ENCODE data around the gene HADHB. TPM values are rescaled to one million over a fixed set of nuclear protein-coding genes. Genes with fewer than 3 reads are reported as not detected.
A peak's percentile ranks its signal among the peaks of the same experiment; 100 is the strongest.

The HADHB gene
- total RNA-seq, 2 experiments from 2014 or later: 58.8 TPM

GRCh38 chr2:26243470-26244308 is 1.1 kb upstream of the HADHB start:
- H3K27me3 Mint-ChIP-seq: no peaks in the 10 kb centered on the region
- peaks cover 55% of the 10 kb centered on the region for H3K4me1 Mint-ChIP-seq (ENCODE audit: low read depth)
- H3K4me3 Mint-ChIP-seq: peak overlapping the region; percentile 94
- ATAC-seq: no peak
- intact Hi-C loops (cut with micrococcal nuclease): loop anchor here (10.0 kb wide), 1 partner anchor 91 kb away; no protein-coding TSS in a partner anchor
- peak; percentile 42 for DNase-seq
- ChIA-PET CTCF (interaction anchor here (0.7 to 4.2 kb wide), 10 partner anchors 9 to 105 kb away, joined by 3 to 14 read pairs (median 3); partner anchors contain the start of gene SELENOI), POLR2A (interaction anchor here (0.6 to 3.5 kb wide), 14 partner anchors 8 to 244 kb away, joined by 3 to 23 read pairs (median 6); partner anchors contain the start of genes ADGRF3 and SELENOI)
- peak overlapping the region; percentile 100 for H3K27ac Mint-ChIP-seq
- H3K36me3 Mint-ChIP-seq (ENCODE audit: low read depth): peaks cover 12% of the 10 kb centered on the region
- H3K9me3 Mint-ChIP-seq: no peaks in the 10 kb centered on the region
- TF ChIP-seq CTCF (IDR thresholded peaks at IDR 0.05): no peak

- peaks cover 48% of the 10 kb centered on the region for H3K4me1 Mint-ChIP-seq (ENCODE audit: low read depth)
- intact Hi-C loops (cut with micrococcal nuclease): loop anchor here (10.0 kb wide), 1 partner anchor 90 kb away; no protein-coding TSS in a partner anchor
- DNase-seq (peak; percentile 86), ATAC-seq (peak; percentile 33)
- no peaks in the 10 kb centered on the region for H3K27me3 Mint-ChIP-seq
- H3K27ac Mint-ChIP-seq: peak overlapping the region; percentile 100
- H3K9me3 Mint-ChIP-seq: no peaks in the 10 kb centered on the region
- POLR2A ChIA-PET: interaction anchor here (0.8 to 3.5 kb wide), 10 partner anchors 9 to 101 kb away, joined by 3 to 23 read pairs (median 7); partner anchors contain the start of genes ADGRF3 and SELENOI
- H3K36me3 Mint-ChIP-seq (ENCODE audit: low read depth): peaks cover 12% of the 10 kb centered on the region
- no peak for TF ChIP-seq CTCF (IDR thresholded peaks at IDR 0.05)
- CTCF ChIA-PET: interaction anchor here (0.8 to 4.2 kb wide), 6 partner anchors 11 to 259 kb away, joined by 3 to 14 read pairs (median 4); partner anchors contain the start of gene SELENOI
- H3K4me3 Mint-ChIP-seq: peak overlapping the region; percentile 94
Measured at GRCh38 chr2:26245231-26245732, 543 bp downstream of the HADHB start.

- H3K4me3 Mint-ChIP-seq: peak overlapping the region; percentile 94
- POLR2A ChIA-PET: interaction anchor here (0.8 to 3.5 kb wide), 7 partner anchors 10 to 100 kb away, joined by 3 to 23 read pairs (median 7); partner anchors contain the start of genes ADGRF3 and SELENOI
- peaks cover 12% of the 10 kb centered on the region for H3K36me3 Mint-ChIP-seq (ENCODE audit: low read depth)
- TF ChIP-seq CTCF (IDR thresholded peaks at IDR 0.05): no peak
- H3K4me1 Mint-ChIP-seq (ENCODE audit: low read depth): peaks cover 44% of the 10 kb centered on the region
- intact Hi-C loops (cut with micrococcal nuclease): loop anchor here (10.0 kb wide), 1 partner anchor 89 kb away; no protein-coding TSS in a partner anchor
- H3K9me3 Mint-ChIP-seq: no peaks in the 10 kb centered on the region
- ATAC-seq (peak; percentile 41), DNase-seq (peak; percentile 51)
- H3K27ac Mint-ChIP-seq: peak overlapping the region; percentile 100
- H3K27me3 Mint-ChIP-seq: no peaks in the 10 kb centered on the region
- CTCF ChIA-PET: interaction anchor here (0.8 to 4.2 kb wide), 6 partner anchors 11 to 258 kb away, joined by 3 to 14 read pairs (median 4); partner anchors contain the start of gene SELENOI
Measured at GRCh38 chr2:26245810-26246209, 1.1 kb downstream of the HADHB start.

GRCh38 chr2:26246818-26247217 is 2.1 kb downstream of the HADHB start:
- no peak for TF ChIP-seq CTCF (IDR thresholded peaks at IDR 0.05)
- Mint-ChIP-seq H3K27me3 (no peaks in the 10 kb centered on the region), H3K36me3 (ENCODE audit: low read depth) (peaks cover 12% of the 10 kb centered on the region), H3K27ac (peak overlapping the region; percentile 63), H3K4me3 (peak overlapping the region; percentile 94), H3K4me1 (ENCODE audit: low read depth) (peaks cover 47% of the 10 kb centered on the region), H3K9me3 (no peaks in the 10 kb centered on the region)
- ATAC-seq (peak; percentile 4), DNase-seq (peak; percentile 74)
- ChIA-PET CTCF (interaction anchor here (1.0 to 1.1 kb wide), 2 partner anchors 11 to 13 kb away, joined by 3 read pairs; no protein-coding TSS in a partner anchor), POLR2A (interaction anchor here (0.7 to 1.0 kb wide), 2 partner anchors 56 to 98 kb away, joined by 3 read pairs; no protein-coding TSS in a partner anchor)
- intact Hi-C loops (cut with micrococcal nuclease): loop anchor here (10.0 kb wide), 1 partner anchor 88 kb away; no protein-coding TSS in a partner anchor

All from activated CD8-positive, alpha-beta T cell treated with anti-CD3 and anti-CD28 coated beads for 36 hours (primary cell).